ENCODE results near the gene MYO16. TPM values are rescaled to one million over a fixed set of nuclear protein-coding genes. Genes with fewer than 3 reads are reported as not detected.

The MYO16 gene
- total and polyA plus RNA-seq, 2 experiments from 2014 or later: 0.02 to 0.15 TPM

DNA sequence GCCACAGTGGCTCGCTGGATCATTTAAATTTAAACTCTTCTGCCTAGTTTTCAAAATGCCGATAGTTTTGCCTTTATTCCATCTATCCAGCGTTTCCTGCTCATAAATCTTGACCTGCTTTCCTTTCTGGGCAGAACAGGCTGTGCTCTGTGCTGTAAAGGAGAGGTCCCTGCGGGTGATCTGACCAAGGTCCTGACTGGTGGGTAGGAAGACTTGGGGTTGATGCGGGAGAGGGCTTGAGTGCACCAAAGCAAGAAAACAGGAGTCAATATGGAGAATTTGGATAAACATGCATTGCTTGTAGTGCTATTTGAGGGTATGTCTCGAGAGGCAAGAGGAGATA is 533.6 kb downstream of the MYO16 start:
- Histone ChIP-seq H3K27me3 (no peaks in the 10 kb centered on the region), H3K4me1 (ENCODE audit: low read depth) (no peaks in the 10 kb centered on the region), H3K9me3 (ENCODE audit: low read depth) (no peaks in the 10 kb centered on the region), H3K27ac (no peak overlapping the region), H3K36me3 (no peaks in the 10 kb centered on the region), H3K4me3 (no peak overlapping the region)
- TF ChIP-seq, protein P1, sequence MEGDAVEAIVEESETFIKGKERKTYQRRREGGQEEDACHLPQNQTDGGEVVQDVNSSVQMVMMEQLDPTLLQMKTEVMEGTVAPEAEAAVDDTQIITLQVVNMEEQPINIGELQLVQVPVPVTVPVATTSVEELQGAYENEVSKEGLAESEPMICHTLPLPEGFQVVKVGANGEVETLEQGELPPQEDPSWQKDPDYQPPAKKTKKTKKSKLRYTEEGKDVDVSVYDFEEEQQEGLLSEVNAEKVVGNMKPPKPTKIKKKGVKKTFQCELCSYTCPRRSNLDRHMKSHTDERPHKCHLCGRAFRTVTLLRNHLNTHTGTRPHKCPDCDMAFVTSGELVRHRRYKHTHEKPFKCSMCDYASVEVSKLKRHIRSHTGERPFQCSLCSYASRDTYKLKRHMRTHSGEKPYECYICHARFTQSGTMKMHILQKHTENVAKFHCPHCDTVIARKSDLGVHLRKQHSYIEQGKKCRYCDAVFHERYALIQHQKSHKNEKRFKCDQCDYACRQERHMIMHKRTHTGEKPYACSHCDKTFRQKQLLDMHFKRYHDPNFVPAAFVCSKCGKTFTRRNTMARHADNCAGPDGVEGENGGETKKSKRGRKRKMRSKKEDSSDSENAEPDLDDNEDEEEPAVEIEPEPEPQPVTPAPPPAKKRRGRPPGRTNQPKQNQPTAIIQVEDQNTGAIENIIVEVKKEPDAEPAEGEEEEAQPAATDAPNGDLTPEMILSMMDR (IDR thresholded peaks at IDR 0.05; ENCODE audit: low read depth, low read length): no peak
- DNase-seq (ENCODE audit: low read depth in 1 of 2, low spot score in 1 of 2): peak; percentile 23 to 34

DNA sequence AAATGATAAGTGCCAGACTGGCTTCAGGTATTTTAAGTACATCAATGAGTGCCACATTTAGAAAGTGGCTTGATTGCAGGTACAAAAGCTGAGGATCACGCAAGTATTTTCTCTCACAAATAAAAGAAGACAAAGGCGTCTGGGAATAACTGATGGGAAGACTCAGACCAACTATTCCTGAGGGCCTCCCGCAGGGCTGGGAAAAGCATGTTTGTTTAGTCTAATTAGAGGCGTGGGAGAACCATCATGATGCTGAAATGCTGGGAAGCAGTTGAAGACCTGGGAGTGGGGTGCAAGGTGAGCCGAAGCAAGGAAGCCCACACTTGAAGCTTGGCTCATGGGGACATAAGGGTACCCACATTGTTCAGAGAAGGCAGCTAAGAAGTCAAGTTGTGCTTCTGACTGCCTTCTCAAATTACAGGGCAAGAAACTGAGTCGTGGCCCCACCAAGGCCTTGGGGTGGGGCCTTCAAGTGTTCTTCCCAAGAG is 536.0 kb downstream of the MYO16 start:
- no peaks in the 10 kb centered on the region for H3K36me3 ChIP-seq
- no peak overlapping the region for H3K4me3 ChIP-seq
- H3K27ac ChIP-seq: no peak overlapping the region
- no peaks in the 10 kb centered on the region for H3K9me3 ChIP-seq (ENCODE audit: low read depth)
- no peak for DNase-seq (ENCODE audit: low read depth in 1 of 2, low spot score in 1 of 2)
- TF ChIP-seq, protein P1 (IDR thresholded peaks at IDR 0.05; ENCODE audit: low read depth, low read length): no peak
- H3K4me1 ChIP-seq (ENCODE audit: low read depth): no peaks in the 10 kb centered on the region
- no peaks in the 10 kb centered on the region for H3K27me3 ChIP-seq

DNA sequence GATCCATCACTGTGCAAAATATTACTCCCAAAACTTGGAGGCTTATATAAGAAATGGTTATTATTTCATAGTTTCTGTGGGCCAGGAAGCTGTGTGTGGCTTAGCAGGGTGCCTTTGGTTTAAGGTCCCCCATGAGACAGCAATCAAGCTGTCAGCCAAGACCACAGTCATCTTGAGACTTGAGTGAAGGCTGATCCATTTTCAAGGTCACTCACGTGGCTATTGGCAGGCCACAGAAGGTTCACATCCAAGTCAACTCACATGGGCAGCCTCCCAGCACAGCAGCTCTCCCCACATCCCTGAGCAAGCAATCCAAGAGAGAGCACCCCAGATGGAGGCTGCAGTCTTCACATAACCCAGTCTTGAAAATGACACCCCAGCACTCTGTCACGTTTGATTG is 537.4 kb downstream of the MYO16 start:
- no peak for DNase-seq (ENCODE audit: low read depth in 1 of 2, low spot score in 1 of 2)
- Histone ChIP-seq H3K27me3 (no peaks in the 10 kb centered on the region), H3K4me3 (no peak overlapping the region), H3K4me1 (ENCODE audit: low read depth) (no peaks in the 10 kb centered on the region), H3K36me3 (no peaks in the 10 kb centered on the region), H3K27ac (no peak overlapping the region), H3K9me3 (ENCODE audit: low read depth) (no peaks in the 10 kb centered on the region)
- TF ChIP-seq, protein P1 (IDR thresholded peaks at IDR 0.05; ENCODE audit: low read depth, low read length): no peak

DNA sequence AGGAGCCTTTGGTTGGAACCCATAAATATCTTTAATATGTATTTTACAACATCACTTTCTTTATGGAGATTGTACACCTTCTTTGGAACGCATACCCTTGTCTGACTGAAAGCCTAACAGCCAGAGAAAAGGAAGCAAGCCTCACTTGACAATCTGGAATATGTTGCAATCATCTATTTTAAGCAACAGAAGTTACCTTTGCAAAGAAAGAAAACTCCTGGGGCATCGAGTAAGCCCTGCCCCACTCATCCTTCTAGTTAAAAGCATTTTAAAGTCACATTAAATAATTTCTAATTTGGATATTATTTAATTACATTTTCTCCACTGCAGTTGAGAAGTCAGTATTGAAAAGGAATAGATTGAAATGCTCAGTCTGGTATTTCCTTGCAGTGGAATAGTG is 542.7 kb downstream of the MYO16 start:
- TF ChIP-seq, protein P1 (IDR thresholded peaks at IDR 0.05; ENCODE audit: low read depth, low read length): no peak
- Histone ChIP-seq H3K4me3 (no peak overlapping the region), H3K27ac (no peak overlapping the region), H3K4me1 (ENCODE audit: low read depth) (no peaks in the 10 kb centered on the region), H3K27me3 (no peaks in the 10 kb centered on the region), H3K9me3 (ENCODE audit: low read depth) (no peaks in the 10 kb centered on the region), H3K36me3 (no peaks in the 10 kb centered on the region)
- no peak for DNase-seq (ENCODE audit: low read depth in 1 of 2, low spot score in 1 of 2)

DNA sequence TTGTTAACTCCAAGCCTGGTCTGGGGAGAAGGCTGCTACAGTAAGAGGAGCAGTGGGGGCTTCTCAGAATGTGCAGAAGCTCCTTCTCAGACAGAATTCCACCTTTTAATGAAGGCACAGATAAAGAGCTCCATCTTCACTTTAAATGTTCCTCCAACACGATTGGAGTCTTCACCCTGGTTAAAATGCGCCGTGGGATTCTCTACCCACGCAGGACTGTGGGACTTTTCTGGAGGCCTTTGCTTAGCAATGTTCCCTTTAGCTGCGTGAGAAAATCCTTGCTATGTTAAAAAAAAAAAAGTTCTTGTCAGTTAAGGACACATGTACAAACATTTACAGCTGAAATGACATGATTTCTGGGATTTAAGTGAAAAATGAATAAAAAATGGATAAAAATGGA is 546.3 kb downstream of the MYO16 start:
- TF ChIP-seq, protein P1 (IDR thresholded peaks at IDR 0.05; ENCODE audit: low read depth, low read length): no peak
- Histone ChIP-seq H3K27me3 (no peaks in the 10 kb centered on the region), H3K9me3 (ENCODE audit: low read depth) (no peaks in the 10 kb centered on the region), H3K36me3 (no peaks in the 10 kb centered on the region), H3K4me1 (ENCODE audit: low read depth) (no peaks in the 10 kb centered on the region), H3K4me3 (no peak overlapping the region), H3K27ac (no peak overlapping the region)
- no peak for DNase-seq (ENCODE audit: low read depth in 1 of 2, low spot score in 1 of 2)
